Activated CD8-positive, alpha-beta memory T cell treated with anti-CD3 and anti-CD28 coated beads, Interleukin-2, amount 10 ng/mL, durations not matched to agents 7 days and 5 days (primary cell): ENCODE measurements around the gene CCDC27. TPM values are rescaled to one million over a fixed set of nuclear protein-coding genes. Genes with fewer than 3 reads are reported as not detected.
"Not testable (repeated sequence)": the region's sequence is repeated elsewhere in the genome, so short reads cannot be mapped to it uniquely, and the experiment has no call there.

Source experiments
- ATAC-seq: fragments of 150-1000 bp; cut with Tn5 transposase; one replicate; pipeline ENCODE4 v1.10.0; 2021; ENCODE audit warnings: moderate library complexity
- CTCF ChIA-PET: fragments of 350-600 bp; sonication (Branson Sonifier 250); formaldehyde crosslinking; loops from one replicate; lab custom pipeline; 2021; ENCODE audit warnings: antibody characterized with exemption; lab: Charles Lee
- DNase-seq: peaks from one replicate; pipeline ENCODE4 v3.0.0-alpha.2; 2020
- H3K27ac Mint-ChIP-seq: one replicate; pipeline ENCODE4 v1.8.0; 2021; ENCODE audit warnings: mild to moderate bottlenecking, mixed read lengths
- H3K27me3 Mint-ChIP-seq: one replicate; pipeline ENCODE4 v1.8.0; 2021; ENCODE audit warnings: mixed read lengths
- H3K36me3 Mint-ChIP-seq: one replicate; pipeline ENCODE4 v1.8.0; 2021; ENCODE audit warnings: mild to moderate bottlenecking, mixed read lengths
- H3K4me1 Mint-ChIP-seq: one replicate; pipeline ENCODE4 v1.8.0; 2021; ENCODE audit warnings: mixed read lengths
- H3K4me3 Mint-ChIP-seq: one replicate; pipeline ENCODE4 v1.8.0; 2021; ENCODE audit warnings: mild to moderate bottlenecking, moderate library complexity, mixed read lengths
- H3K9me3 Mint-ChIP-seq: one replicate; pipeline ENCODE4 v1.8.0; 2022; ENCODE audit warnings: low read depth, mixed read lengths
- total RNA-seq, 2 experiments: library from RNA; stranded (reverse); gene quantifications; one replicate each; pipeline ENCODE4 v1.2.3, GENCODE V29; 2021

The CCDC27 gene
- total RNA-seq, 2 experiments from 2014 or later: not detected

DNA sequence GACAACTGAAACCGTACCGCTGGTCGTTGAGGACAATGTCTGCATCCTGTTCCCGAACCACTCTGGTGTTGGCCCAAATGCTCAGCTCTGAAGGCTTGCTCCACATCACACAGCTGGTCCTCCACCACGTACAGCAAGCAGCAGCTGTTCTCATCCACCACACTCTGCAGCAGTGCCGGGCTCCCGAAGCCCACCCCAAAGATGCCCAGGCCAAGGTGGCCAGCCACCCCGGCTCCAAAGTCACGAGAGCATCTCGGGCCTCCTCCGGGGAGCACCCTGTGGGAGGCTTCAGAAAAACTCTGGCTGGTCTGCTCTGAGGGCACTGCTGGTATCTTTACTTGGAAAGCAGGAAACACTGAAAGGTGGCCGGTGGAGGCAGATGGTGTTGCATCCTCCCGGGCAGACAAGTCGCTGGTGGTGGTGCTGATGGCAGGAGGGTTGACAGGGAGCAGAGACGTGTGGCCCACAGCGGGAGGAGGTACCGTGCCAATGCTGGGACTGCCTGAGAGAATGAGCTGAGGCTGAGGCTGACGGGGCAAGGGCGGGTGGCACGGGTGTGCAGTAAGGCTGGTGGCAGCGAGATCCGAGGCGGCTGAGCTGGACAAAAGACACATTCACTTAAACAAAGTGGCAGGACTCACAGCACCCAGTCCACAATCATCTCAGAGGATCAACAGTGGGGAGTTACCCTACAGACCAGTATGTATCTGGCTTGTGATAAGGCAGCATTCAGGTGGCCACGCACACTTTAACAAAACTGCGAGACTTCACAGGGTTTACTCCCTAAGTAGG, 6.5 kb upstream of the CCDC27 start:
- no peaks in the 10 kb centered on the region for H3K36me3 Mint-ChIP-seq
- H3K27ac Mint-ChIP-seq: no peak overlapping the region
- peak overlapping the region; percentile 69 for H3K4me3 Mint-ChIP-seq
- CTCF ChIA-PET: interaction anchor here (1.5 kb wide), 1 partner anchor 21 kb away, joined by 3 read pairs; no protein-coding TSS in a partner anchor
- H3K4me1 Mint-ChIP-seq: peaks cover 32% of the 10 kb centered on the region
- H3K27me3 Mint-ChIP-seq: no peaks in the 10 kb centered on the region
- no peak for DNase-seq
- H3K9me3 Mint-ChIP-seq: no peaks in the 10 kb centered on the region
- no peak for ATAC-seq

DNA sequence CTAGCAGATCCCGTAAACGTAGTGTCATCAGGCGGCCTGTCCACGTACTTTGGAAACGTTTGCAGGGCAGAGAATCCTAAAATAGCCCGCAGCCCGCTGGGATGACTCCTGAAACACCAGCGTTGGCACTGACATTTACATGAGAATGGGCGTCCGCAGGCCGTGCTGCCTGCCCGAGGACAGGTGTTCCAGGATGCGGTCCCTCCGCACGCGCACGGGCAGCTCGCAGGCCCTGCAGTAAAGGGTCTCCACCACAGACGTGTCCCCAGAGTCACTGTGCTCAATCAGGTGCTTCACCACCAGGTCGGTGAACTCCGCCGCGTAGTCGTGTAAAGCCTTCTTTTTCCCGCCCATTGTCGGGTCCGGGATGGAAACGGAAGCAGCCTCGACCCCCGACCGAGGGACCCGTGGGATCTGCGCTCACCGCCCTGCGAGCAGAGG, 5.8 kb upstream of the CCDC27 start:
- Mint-ChIP-seq H3K4me1 (peaks cover 32% of the 10 kb centered on the region), H3K27me3 (no peaks in the 10 kb centered on the region), H3K27ac (peak overlapping the region; percentile 2), H3K4me3 (peak overlapping the region; percentile 69), H3K36me3 (no peaks in the 10 kb centered on the region), H3K9me3 (no peaks in the 10 kb centered on the region)
- DNase-seq: no peak
- CTCF ChIA-PET: no interaction called here
- no peak for ATAC-seq

DNA sequence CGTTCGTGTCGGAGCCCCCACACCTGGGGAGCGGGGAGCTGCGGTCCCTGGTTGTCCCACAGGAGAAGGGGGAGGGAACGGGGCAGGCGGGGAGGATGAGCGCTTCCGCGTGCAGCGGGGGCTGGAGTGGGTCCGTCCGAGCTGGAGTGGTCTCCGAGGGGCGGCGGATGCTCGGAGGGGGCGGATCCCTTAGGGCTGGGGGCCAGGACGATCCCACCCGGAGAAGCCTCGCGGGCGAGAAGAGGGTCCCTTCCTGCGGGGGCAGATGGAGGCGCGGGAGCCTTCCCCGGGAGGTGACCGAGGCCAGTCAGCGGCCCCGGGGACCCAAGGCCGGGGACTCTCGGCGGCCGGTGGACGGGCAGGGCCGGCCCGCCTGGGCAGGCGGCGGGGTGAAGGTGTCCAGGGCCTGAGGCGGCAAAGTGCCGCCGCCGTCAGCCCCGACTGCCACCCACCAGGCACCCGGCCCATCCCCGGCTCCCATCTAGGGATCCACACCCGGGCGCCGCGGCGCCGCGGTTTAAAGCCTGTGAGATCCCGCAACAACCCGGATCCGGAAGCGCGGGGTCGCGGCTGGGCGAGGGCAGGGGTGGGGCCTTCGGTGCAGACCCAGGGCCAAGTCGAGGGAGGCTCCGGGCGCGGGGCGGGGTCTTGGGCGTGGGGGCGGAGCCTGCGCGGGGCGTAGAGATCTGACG, 5.3 kb upstream of the CCDC27 start:
- peak overlapping the region; percentile 2 for H3K27ac Mint-ChIP-seq
- H3K4me1 Mint-ChIP-seq: peaks cover 32% of the 10 kb centered on the region
- H3K27me3 Mint-ChIP-seq: no peaks in the 10 kb centered on the region
- ATAC-seq (peak; percentile 96), DNase-seq (peak; percentile 90)
- CTCF ChIA-PET: no interaction called here
- H3K36me3 Mint-ChIP-seq: no peaks in the 10 kb centered on the region
- no peaks in the 10 kb centered on the region for H3K9me3 Mint-ChIP-seq
- H3K4me3 Mint-ChIP-seq: peak overlapping the region; percentile 71

DNA sequence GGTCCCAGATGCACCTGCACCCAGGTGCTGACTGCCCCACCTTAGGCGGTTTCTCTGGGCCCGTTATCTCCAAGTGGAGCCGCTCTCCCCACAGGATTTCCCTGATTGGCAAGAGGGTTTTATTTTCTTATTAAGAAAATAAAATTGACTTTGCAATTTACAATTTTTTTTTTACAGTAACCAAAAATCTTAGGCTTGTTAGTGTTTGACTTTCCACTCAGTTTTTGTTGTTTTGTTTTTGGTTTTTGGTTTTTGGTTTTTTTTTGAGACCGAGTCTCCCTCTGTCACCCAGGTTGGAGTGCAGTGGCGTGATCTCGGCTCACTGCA, 4.8 kb upstream of the CCDC27 start:
- Mint-ChIP-seq H3K27me3 (no peaks in the 10 kb centered on the region), H3K4me1 (peaks cover 32% of the 10 kb centered on the region), H3K36me3 (no peaks in the 10 kb centered on the region), H3K27ac (no peak overlapping the region), H3K4me3 (peak overlapping the region; percentile 71), H3K9me3 (no peaks in the 10 kb centered on the region)
- DNase-seq (no peak), ATAC-seq (no peak)
- CTCF ChIA-PET: no interaction called here

DNA sequence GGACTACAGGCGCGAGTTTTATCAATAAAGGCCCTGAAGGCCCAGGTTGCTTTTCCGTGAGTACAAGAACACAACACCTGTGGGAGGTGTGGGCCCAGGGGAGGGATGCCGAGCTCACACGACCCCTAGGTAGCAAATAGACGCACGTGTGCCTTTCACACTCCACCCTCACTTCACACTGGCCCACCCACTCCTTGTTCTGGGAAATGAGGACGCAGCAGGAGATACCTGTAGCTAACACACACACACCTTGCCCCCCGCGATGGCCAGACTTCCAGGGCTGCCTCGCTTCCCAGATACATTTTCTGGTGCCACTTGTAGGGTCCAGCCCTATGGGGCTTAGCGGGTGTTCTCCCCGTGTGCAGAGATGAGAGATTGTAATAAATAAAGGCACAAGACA, 4.3 kb upstream of the CCDC27 start:
- Mint-ChIP-seq H3K4me1 (peaks cover 32% of the 10 kb centered on the region), H3K36me3 (no peaks in the 10 kb centered on the region), H3K9me3 (no peaks in the 10 kb centered on the region), H3K27ac (no peak overlapping the region), H3K4me3 (peak overlapping the region; percentile 71), H3K27me3 (no peaks in the 10 kb centered on the region)
- CTCF ChIA-PET: interaction anchor here (0.8 to 1.2 kb wide), 2 partner anchors 28 to 54 kb away, joined by 3 to 4 read pairs; no protein-coding TSS in a partner anchor
- no peak for DNase-seq
- no peak for ATAC-seq

DNA sequence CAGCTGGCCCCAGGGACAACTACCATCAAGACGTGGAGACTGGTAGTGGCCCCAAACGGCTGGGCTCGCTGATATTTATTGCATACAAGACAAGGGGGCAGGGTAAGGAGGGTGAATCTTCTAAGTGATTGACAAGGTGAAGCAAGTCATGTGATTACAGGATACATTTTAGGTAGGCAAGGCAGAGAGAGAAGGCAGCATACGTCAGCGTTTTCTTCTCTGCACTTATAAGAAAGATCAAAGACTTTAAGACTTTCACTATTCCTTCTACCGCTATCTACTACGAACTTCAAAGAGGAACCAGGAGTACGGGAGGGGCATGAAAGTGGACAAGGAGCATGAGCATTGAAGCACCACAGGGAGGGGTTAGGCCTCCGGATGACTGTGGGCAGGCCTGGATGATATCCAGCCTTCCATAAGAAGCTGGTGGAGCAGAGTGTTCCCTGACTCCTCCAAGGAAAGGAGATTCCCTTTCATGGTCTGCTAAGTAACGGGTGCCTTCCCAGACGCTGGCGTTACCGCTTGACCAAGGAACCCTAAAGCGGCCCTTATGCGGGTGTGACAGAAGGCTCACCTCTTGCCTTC, 3.8 kb upstream of the CCDC27 start:
- H3K36me3 Mint-ChIP-seq, H3K27me3 Mint-ChIP-seq, ATAC-seq, DNase-seq, H3K27ac Mint-ChIP-seq, H3K9me3 Mint-ChIP-seq: not testable (repeated sequence)
- H3K4me3 Mint-ChIP-seq: peak overlapping the region; percentile 71
- CTCF ChIA-PET: interaction anchor here (0.8 to 1.2 kb wide), 2 partner anchors 27 to 53 kb away, joined by 3 to 4 read pairs; no protein-coding TSS in a partner anchor
- peaks cover 30% of the 10 kb centered on the region for H3K4me1 Mint-ChIP-seq

DNA sequence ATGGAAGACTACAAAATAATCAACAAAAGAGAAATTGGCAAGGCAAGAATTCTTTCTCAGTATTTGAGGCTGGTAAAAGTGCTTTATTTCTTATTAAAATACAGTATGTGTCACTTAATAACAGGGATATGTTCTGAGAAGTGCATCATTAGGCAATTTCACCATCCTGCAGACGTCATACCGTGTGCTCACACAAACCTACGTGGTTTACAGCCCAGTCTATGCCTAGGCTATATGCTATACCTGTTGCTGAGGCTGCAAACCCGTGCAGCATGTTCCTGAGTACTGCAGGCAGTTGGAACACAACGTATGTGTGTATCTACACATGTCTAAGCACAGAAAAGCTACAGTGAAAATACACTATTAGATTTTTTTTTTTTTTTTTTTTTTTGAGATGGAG, 2.7 kb upstream of the CCDC27 start:
- Mint-ChIP-seq H3K27me3 (no peaks in the 10 kb centered on the region), H3K27ac (no peak overlapping the region), H3K9me3 (no peaks in the 10 kb centered on the region), H3K4me1 (peaks cover 28% of the 10 kb centered on the region), H3K4me3 (no peak overlapping the region), H3K36me3 (no peaks in the 10 kb centered on the region)
- CTCF ChIA-PET: no interaction called here
- DNase-seq (no peak), ATAC-seq (no peak)

DNA sequence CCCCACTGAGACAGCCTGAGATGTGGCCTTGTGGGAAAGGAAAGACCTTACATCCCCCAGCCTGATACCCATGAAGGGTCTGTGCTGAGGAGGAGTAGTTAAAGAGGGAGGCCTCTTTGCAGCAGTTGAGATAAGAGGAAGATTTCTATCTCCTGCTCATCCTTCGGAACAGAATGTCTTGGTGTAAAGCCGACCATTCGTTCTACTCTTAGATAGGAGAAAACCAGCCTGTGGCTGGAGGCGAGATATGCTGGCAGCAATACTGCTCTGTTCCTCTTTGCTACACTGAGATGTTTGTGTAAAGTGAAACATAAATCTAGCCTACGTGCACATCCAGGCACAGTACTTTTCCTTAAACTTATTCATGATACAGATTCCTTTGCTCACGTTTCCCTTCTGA, 1.5 kb upstream of the CCDC27 start:
- CTCF ChIA-PET: no interaction called here
- Mint-ChIP-seq H3K4me3 (no peak overlapping the region), H3K4me1 (peaks cover 19% of the 10 kb centered on the region), H3K27me3 (no peaks in the 10 kb centered on the region), H3K27ac (no peak overlapping the region), H3K36me3 (no peaks in the 10 kb centered on the region), H3K9me3 (no peaks in the 10 kb centered on the region)
- DNase-seq: no peak
- ATAC-seq: no peak

DNA sequence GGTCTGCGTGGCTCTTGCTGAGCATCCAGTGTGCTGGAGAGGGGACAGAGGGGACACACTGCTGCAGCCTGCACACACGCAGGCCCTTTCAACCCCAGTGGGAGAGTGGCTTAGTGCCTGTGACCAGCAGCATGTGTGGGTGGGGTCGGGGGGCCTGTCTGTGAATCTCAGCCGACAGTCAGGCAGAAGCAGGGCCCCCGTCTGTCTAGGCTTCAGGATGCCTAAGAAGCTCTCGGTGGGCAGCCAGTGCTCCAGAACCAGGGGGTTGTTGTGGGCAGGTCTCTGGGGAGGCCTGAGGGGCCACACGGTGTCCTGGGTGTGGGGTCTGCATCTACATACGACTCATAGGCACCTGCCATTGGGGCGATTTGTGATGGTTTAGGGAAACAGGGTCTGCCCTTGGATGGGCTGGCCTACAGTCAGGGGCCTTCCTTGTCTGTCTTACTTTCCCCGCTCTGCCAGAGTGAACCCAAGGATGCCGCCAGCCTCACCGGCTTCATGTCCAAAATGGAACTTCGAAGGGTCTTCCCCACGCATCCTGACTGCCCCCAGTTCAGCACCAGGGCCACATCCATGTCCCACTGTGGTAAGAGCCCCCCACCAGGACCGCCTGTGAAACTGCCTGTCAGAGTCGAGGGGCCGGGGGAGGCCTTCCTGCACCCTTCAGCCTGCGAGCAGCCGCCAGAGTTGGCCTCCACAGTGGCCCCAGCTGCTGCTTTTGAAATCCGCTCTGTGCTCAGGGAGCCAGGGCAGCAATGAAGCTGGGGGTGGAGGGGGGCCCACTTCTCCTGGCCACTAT, 1.6 kb downstream of the CCDC27 start:
- DNase-seq (no peak), ATAC-seq (no peak)
- CTCF ChIA-PET: no interaction called here
- H3K27me3 Mint-ChIP-seq: no peaks in the 10 kb centered on the region
- no peaks in the 10 kb centered on the region for H3K4me1 Mint-ChIP-seq
- no peaks in the 10 kb centered on the region for H3K36me3 Mint-ChIP-seq
- H3K27ac Mint-ChIP-seq: no peak overlapping the region
- H3K4me3 Mint-ChIP-seq: no peak overlapping the region
- H3K9me3 Mint-ChIP-seq: no peaks in the 10 kb centered on the region

DNA sequence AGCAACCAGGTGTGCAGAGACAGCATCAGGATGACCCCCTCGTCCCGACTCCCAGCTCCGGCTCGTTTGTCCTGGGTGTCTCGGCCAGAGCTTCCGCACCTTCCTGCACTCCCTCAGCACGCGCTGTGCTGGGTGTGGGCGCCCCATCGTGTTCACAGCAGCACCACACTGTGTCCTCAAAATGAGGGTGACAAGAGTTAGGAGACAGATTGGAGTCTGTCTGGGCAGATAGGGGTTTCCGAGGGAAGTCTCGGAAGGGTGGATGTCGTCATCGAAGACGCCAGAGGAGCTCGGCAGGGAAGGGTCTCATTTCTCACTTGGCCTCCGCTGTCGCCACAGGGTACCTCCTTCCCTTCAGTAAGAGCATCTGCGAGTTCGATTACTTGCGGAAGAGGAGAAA, 4.1 kb downstream of the CCDC27 start:
- peaks cover 11% of the 10 kb centered on the region for H3K27me3 Mint-ChIP-seq
- DNase-seq: no peak
- ATAC-seq: no peak

DNA sequence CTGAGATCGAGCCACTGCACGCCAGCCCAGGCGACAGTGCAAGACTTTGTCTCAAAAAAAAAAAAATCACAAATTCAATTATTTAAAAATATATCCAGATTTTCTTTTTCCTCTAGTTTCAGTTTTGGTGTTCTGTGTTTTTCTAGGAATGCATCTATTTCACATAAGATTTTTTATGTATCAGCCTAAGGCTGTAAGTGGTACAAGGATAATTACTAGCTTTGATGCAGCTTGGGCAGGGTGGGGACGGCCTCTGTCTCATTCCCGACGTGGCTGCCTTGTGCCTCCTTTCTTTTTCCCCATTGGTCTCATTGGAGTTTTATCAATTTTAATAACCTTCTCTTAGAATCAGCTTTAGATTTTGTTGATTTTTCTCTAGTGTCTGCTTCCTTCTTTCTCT, 6.9 kb downstream of the CCDC27 start:
- Mint-ChIP-seq H3K36me3 (no peaks in the 10 kb centered on the region), H3K27ac (no peak overlapping the region), H3K9me3 (no peaks in the 10 kb centered on the region), H3K27me3 (peaks cover 11% of the 10 kb centered on the region), H3K4me3 (no peak overlapping the region), H3K4me1 (no peaks in the 10 kb centered on the region)
- ATAC-seq (no peak), DNase-seq (no peak)
- CTCF ChIA-PET: no interaction called here

More for the DNA sequence above, 4.1 kb downstream of the CCDC27 start:
- H3K9me3 Mint-ChIP-seq: no peaks in the 10 kb centered on the region
- H3K4me3 Mint-ChIP-seq: no peak overlapping the region
- H3K27ac Mint-ChIP-seq: no peak overlapping the region
- H3K4me1 Mint-ChIP-seq: no peaks in the 10 kb centered on the region
- no peaks in the 10 kb centered on the region for H3K36me3 Mint-ChIP-seq
- CTCF ChIA-PET: no interaction called here

DNA sequence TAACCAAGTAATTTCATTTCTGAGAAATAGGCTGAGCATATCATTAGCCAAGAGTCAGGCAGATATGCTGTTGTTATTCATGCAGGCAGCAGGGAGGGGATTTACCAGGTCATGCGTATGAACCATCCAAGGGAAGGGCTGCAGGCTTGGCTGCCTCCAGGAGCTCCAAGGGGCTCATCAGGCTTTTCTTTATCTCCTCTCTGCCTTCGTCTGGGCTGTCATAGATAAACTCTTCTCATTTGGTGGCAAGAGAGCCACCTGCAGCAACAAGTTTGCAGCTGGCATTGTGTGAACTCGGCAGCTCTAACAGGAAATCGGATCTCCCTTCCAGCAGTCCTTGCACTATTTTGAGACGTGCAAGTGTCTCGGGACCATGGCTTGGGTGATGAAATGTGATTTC, 7.5 kb downstream of the CCDC27 start:
- no peaks in the 10 kb centered on the region for H3K9me3 Mint-ChIP-seq
- H3K4me1 Mint-ChIP-seq: no peaks in the 10 kb centered on the region
- DNase-seq (no peak), ATAC-seq (no peak)
- H3K27me3 Mint-ChIP-seq: peaks cover 11% of the 10 kb centered on the region
- CTCF ChIA-PET: interaction anchor here (1.5 kb wide), 1 partner anchor 35 kb away, joined by 3 read pairs; no protein-coding TSS in a partner anchor
- H3K27ac Mint-ChIP-seq: no peak overlapping the region
- no peaks in the 10 kb centered on the region for H3K36me3 Mint-ChIP-seq
- no peak overlapping the region for H3K4me3 Mint-ChIP-seq
